Central memory CD4-positive, alpha-beta T cell (primary cell): ENCODE measurements around the gene YBX1.
"Not testable (repeated sequence)": the region's sequence is repeated elsewhere in the genome, so short reads cannot be mapped to it uniquely, and the experiment has no call there.

Experiments used
- DNase-seq: peaks from one replicate; pipeline ENCODE4 v3.0.0; 2022
- total RNA-seq, 3 experiments: gene quantifications; one replicate each; lab custom pipeline; 2026; lab: John Stamatoyannopoulos, UW

The YBX1 gene
- 270 to 1,354 (median 409) reads per million in 3 experiments for total RNA-seq

DNA sequence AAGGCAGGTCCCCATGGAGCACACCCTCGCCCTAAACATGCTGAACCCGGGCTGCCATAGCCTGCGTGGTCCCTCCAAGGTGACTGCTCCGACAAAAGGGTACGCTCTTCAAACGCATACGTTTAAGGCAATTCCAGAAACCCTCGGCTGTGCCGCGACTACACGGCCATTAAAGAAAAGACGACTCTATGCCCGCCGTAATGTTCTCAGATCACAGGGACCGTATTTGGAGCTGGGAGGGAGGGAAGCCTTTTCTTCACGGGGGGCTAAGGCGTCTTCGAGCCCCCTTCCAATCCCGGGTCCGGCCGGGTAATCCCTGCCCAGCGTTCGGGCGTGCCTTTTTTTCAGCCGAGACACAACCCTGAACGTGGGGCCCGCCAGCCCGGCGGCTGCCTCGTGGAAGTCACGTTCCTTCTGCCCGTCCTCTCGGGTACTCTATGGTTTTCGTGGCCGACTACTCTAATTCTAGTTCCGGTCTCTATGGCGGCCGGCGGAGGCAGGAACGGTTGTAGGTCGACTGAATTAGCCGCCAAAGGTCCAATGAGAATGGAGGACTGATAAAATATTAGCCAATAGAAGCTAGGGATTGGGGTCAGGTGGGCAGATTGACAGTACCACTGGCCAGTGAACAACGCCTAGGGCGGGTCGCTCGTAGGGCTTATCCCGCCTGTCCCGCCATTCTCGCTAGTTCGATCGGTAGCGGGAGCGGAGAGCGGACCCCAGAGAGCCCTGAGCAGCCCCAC lies at the start of gene YBX1:
TSS of gene YBX1 (plus strand) at position 678 of the 743 bp plus-strand sequence. CDS start 148 bp downstream, outside the sequence.
- peak; percentile 98 for DNase-seq

DNA sequence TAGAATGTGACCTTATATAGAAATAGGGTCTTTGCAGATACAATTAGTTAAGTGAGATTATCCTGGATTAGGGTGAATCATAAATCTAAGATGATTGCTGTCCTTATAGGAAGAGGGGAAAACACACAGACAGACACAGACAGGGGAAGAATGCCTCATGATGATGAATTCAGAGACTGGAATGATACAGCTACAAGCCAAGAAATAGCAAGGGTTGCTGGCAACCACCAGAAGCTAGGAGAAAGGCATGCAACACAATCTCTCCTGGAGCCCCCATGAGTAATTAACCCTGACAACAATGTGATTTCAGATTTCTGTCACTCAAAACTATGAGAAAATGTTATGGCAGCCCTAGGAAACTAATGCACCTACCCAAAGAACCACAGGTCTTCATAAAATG lies 43.1 kb upstream of the YBX1 start:
- DNase-seq: no peak

DNA sequence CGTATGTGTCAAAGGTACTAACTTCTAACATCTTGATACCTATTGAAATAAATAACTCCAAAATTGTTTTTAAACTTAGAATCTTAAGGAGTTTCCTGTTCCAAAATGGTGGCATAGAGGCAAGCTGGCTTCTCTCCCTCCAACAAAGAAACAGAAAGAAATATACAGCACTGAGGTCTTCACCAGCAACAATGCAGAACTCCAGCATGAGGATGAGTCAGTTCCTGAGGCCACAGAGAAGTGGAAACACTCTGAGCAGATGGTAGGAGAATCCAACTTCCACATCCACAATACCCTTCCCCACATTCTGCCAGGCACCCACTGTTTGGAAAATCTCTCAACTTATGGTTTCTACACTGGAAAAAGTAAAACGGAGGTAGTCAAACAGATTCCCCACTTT lies 36.2 kb upstream of the YBX1 start:
- no peak for DNase-seq

DNA sequence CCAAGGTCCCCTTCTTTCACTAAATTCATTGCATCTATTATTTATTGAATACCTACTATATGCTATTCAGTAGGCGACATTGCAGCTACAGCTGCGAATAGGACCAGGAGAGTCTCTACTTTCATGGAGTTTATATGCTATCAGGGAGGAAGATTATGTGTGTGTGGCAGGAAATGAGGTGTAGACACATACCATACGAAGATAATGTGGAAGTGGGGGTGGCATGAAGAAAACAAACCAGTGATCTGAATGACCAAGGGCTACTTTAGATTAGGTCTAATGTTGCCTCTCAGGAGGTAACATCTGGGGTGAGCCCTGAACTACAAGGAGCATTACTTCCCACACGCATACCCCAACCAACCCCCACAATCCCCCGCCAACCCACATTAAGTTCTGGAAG lies 25.0 kb upstream of the YBX1 start:
- no peak for DNase-seq

DNA sequence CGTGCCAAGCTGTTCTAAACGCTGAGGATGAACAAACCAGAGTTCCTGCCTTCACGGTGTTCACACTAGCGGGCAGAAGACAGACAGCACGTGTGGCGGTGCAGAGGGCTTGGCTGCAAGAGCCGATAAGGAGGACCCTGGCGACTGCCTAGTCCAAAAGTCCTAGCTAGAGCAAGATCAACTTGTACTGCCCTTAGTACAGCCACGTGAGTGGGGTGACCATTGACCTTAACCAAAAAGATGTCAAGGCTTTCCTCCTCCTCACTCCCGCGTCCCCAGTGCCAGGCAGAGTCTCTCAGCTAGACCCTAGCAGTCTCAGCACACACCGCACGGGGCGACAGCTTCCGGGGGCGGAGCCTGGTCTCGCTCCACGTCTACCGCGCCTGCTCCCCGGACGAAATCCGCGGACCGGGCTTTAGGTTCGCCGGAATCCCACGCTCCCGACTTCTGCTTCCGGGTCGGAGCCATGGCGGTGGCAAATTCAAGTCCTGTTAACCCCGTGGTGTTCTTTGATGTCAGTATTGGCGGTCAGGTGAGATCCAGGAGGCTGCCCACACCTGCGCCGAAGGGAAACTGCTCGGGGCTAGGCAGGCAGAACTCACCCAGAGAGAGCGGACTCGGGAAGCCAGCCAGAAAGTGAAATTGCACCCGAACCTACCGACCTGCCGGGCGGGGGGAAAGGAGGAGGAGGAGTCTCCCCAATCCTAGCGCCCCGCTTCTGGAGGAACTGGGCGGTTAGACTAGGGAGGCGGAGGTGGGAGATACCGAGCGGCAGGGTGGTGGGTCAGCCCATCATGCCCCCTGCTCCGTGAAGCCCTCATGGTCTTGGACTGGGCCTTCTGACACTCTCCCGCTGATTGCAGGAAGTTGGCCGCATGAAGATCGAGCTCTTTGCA lies 24.0 kb upstream of the YBX1 start, which contains the start of gene PPIH:
TSS of gene PPIH (plus strand) at position 443 of the 896 bp plus-strand sequence. CDS start at position 467, 24 bp downstream.
- DNase-seq: peak; percentile 91

DNA sequence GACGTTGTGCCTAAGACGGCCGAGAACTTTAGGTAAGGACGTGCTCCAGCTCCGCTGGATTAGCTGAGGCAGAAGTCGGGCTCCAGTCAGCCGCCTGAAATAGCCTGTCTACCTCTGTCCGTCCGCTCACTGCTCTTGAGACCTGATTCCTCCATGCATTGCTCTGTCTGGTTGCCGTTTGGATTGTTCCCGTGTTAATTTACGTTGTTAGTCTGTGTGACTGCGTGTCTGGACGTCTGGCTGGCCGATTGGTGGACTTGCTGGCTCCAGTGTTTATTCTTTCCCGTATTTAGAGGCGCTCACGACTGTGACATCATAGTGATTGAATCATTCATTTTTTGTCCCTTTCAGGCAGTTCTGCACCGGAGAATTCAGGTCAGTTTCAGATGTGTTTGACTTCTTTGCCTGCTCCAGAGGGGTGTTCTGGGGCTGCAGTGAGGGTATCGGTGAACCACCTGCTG lies 23.3 kb upstream of the YBX1 start:
- no peak for DNase-seq

DNA sequence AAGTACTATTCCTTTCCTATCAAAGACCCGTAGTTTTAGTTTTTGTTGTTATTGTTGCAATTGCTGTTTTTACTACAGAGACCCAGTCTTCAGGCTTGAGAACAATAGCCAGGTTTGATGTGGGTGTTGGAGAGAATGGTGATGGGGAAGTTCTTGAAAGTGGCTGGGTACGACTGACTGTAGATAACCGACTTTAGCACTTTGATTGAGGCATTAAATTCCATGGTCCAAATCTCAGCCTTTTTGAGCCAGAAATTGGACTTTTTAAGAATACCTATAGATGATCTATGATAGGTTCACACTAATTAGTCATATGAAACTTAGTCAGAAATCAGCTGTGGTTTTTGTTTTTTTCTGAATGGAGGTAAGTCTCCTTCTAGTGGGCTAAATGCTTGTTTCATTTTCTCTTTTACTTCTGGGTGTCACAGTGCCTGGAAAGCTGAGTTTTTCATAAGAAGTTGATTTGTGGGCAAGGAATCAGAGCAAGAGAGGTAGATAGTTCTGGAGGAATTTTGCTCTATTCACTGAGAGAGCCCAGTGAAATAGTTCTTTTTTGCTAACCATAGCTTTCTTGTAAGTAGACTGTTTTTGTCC lies 21.2 kb upstream of the YBX1 start:
- DNase-seq: no peak

DNA sequence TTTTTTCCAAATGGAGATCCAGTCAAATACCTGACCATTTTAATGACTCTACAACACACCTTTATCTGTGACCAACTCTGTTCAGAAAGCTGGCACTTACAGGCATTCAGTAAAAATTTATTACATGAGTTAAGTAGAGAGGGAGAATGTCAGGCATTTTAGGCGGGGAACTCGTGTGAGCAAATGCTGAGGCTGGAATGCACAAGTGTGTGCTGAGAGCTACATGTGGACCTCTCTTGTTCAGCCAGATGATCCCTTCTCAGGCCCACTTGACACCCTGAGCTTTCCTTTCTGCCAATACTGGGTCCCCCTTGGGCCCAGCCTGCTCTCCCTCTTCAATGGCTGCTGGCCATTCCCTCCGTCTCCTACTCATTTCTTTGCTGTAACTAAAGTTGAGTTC lies 12.3 kb upstream of the YBX1 start:
- no peak for DNase-seq

DNA sequence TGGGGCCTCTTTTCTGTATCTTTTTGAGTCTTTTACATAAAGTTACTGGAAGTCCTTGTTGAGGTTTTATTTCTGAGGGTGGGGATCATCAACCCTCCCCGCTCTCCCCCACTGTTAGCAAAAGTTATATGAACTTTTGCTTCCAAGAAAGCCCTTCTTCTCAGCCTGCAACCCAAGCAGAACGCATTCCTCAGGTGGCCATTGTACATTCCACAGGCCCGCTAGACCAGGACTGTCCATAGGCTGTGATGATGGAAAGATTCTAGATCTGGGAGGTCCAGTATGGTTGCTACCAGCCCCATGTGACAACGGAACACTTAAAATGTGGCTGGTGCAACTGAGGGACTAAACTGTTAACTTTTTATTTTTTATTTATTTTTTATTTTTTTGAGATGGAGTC lies 11.8 kb upstream of the YBX1 start:
- no peak for DNase-seq

DNA sequence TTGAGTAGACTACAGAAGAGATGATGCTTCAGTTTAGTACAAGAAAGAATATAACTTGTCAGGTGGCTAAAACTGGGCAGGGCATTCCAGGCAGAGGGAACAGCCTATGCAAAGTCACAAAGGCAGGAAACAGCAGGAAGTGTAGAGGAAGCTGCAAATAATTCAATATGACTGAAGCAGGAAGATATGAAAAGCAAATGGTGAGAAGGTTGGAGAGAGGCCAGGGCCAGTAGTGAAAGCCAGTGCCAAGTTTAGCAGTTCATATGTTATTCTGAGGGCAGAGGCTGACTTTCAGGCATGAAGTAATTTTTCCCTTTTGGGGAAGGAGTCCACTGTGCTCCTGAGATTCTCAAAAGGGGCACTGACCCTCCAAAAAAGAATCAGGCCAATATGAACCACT lies 8.0 kb upstream of the YBX1 start:
- DNase-seq: no peak

DNA sequence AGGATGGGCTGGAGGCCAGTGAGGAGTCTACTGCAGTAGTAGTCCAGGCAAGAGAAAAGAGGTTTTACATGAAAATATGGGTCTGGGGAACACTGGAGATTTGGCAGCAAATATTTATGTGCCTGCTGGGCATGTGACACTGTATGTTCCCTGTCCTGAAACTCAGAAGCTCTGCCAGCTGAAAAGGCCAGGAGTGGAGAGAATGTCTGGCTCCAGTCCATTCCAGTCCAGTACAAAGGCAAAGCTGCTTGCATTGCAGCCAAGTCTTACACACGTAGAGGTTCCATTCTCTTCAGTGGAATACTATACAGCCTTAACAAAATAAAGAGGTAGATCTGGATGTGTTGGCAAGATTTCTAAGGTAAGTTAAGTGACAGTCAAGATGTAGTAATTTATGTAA lies 7.5 kb upstream of the YBX1 start:
- DNase-seq: no peak

DNA sequence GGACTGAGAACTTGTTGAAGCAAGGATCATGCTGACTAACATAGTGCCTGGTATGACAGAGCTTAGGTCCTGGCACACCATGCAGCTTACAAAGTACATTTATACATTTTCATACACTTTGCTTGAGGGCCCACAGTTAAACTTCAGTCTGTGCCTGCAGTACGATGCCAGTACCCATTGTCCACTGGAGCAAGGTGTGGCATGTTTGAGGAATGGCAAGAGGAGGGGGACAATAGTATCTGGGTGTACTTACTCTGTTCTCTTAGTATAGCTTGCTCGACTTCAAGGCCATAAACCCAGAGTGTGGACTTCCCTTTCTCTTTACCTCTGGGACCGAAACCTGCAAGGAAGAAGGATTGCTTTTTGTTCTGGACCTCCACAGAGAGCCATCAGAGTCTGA lies 6.8 kb upstream of the YBX1 start:
- no peak for DNase-seq

DNA sequence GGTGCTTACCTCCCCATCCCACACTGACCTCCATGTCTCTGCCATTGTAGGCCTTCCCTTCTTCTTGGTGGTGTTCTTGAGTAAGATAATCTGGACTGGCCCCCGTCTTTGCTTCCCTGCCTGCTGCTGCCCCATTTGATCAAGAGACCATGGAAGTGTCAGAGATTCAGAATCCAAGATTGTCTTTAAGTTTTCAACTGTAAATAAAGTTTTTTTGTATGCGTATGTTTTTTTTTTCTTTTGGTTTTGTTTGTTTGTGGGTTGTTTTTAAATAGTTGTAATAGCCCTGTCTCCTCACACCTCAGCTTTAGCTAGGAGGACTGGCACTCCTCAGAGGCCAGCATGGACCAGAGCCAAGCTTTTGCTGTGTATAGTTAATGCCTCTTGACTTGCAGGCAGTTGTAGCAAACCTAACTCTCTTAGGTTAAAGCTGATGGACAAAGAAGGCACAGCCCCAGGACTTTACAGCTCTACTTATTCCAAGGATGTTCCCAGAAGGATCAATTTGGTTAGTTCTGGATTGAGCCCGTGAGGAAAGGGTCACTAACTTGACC lies 5.6 kb upstream of the YBX1 start:
- no peak for DNase-seq

DNA sequence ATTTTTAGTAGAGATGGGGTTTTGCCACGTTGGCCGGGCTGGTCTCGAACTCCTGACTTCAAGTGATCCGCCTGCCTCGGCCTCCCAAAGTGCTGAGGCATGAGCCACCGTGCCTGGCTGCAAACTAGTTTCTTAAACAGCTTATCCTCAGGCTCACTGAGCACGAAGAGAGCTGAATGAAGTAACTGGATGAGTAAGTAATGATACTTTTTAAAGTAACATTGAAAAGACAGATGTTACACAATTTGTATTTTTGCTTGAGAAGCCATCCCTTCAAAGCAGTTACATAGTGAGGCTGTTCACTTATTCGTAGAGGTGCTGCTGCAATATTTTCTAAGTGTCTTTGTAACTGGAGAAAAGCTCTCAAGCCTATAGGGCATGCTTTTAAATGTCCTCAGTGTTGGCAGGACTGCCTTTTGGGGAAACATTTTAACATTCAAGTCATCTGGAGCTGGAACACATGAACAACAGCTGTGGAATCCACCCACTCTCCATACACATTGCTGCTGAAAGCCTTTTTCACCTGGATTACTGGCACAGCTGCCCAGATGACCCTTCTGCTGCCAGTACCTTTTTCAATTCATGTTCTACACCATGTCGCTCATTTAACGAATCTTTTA lies 2.7 kb upstream of the YBX1 start:
- DNase-seq: no peak

DNA sequence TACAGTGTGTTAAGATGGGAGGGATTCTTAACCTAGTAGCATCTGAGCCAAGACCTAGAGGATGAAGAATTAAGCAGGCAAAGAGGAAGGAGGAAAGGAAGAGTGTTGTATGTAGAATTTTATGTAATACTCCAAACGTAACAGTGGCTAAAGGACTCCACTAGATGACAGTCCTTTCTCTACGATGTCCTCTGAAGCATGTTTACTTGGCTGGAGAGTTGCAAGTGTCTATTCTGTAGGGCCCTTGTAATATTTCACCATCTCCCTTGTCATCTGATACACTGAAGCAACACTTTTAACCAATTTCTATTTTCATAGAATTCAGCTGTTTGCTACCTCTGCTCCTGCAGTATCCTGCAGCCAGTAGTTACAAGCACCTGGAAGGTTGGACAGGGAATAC lies 2.2 kb upstream of the YBX1 start:
- no peak for DNase-seq

DNA sequence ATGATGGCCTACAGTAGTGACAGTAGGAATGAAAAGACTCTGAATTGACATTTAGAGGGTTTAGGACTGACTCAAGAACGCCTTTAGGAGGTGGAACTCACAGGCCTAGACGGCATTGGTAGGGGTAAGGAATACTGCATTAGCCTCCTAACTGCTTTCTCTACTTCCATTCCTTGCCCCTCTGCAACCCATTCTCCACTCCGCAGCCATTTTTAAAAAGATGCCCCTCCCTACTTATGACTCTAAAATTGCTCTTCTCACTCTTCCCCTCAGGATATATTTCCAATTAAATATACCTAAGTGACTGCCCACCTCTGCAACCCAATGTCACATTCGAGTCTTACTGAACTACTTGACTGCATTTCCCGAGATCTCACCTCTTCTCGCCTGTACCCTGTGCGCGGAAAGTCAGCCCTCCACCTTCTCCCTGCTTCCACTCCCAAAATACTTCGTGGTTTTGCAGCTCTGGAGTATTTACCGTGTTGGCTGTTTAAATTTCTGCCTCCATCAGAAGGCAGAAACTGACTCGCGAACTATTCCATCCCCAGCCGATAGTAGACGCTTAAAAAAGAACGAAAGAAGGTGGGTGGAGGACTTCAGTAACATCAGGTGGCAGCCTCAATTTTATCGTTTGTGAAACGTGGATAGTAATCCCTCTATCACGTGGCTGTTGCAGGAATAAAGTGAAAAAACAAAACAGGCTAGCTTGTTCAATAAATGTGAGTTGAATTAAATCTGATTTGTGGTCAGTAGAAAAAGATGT lies 1.1 kb upstream of the YBX1 start:
- peak; percentile 42 for DNase-seq

DNA sequence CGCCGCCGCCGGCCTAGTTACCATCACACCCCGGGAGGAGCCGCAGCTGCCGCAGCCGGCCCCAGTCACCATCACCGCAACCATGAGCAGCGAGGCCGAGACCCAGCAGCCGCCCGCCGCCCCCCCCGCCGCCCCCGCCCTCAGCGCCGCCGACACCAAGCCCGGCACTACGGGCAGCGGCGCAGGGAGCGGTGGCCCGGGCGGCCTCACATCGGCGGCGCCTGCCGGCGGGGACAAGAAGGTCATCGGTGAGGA lies 193 bp downstream of the YBX1 start:
- DNase-seq: not testable (repeated sequence)

DNA sequence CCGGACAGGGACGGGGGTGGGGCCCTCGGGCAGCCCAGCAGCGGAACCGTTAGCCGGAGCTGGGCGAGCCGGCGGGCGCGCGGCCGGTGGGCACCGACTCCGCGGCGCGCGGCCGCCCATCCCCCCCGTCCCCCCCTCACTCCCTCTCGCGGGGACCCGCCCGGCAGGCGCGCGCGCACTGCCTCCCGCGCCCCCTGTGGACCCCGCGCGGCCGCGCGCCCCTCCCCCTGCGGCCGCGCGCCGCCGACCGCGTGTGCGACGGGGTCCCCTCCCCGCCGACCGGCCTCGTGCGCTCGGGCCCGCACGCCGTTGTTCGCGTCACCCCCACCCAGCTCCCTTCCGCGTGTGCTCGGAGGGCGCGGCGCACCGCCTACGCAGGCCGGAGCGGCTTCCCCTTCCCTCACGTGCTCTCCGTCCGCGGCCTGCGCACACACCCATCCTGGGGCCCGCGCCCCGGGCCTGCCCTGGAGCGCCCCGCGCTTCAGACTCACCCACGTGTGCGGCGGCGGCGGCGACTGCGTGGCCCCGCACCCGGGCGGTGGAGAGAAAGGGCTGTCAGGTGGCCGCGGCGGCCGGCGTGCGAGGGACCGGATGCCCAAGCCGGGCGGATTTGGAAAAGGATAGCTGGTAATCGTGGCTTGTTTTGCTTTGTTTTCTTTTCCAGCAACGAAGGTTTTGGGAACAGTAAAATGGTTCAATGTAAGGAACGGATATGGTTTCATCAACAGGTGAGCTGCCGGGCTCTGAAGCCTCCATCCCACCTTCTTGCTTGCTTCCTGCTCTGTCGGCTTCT lies 717 bp downstream of the YBX1 start:
- peak; percentile 72 for DNase-seq

DNA sequence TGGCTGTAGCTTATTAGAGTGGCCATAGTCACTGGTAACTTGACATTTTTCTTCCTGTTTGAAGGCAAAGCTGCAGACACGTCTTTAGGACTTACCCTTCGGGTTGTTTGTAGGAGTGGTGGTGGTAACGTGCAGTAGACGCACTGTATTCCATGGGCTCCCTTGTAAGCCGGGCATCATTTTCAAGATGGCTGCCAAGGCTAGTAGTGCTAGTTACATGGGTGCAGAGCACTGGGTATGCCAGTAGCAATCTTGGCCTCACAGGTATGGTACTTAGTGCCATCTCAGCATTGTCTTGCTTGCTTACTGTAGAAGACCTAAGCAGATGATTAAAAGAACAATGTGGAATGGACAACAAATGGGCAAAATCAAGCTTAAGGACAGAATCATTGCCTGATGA lies 1.9 kb downstream of the YBX1 start:
- DNase-seq: peak; percentile 18

DNA sequence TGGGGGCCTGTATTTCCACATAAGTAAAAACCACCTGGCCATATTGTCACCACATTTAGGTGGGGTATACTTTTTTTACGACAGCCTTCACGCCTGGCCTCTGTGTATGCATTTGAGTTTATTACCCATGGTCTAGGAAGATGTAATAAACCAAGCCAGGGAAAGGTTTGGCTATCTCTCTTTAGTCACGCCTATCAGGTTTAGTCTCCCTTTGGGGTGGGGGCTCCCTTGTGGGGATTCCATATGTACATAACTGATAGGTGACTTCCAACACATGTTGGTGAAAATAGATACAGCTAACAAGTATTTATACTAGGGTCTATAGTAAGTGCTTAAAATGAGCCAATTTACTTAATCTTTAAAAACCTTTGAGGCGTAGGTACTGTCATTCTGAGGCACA lies 4.2 kb downstream of the YBX1 start:
- DNase-seq: no peak

DNA sequence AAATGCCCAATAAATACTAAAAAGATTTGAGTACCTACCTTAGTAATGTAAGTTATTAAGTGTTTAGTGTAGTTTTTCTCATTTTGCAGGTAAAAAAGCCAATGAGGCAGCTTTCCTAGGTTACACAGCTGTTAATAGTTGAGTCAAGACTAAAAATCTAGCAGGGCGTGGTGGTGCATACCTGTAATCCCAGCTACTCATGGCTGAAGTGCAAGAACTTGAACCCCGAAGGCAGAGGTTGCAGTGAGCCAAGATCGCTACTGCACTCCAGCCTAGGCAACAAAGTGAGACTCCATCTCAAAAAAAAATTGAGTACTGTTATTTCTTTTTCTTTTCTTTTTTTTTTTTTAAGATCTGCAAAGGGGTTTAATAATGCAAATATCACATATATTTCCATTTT lies 7.7 kb downstream of the YBX1 start:
- no peak for DNase-seq
